GM18502 (cell line): ENCODE results near the gene PPP1R1C.
"Not testable (repeated sequence)": the region's sequence is repeated elsewhere in the genome, so short reads cannot be mapped to it uniquely, and the experiment has no call there.

ENCODE experiments used
- ATAC-seq: cut with Tn5 transposase; IDR thresholded peaks from one replicate; pipeline ENCODE4 v1.9.1; 2021; ENCODE audit warnings: mild to moderate bottlenecking; ENCODE audit not compliant: unreplicated experiment, poor library complexity

The PPP1R1C gene

DNA sequence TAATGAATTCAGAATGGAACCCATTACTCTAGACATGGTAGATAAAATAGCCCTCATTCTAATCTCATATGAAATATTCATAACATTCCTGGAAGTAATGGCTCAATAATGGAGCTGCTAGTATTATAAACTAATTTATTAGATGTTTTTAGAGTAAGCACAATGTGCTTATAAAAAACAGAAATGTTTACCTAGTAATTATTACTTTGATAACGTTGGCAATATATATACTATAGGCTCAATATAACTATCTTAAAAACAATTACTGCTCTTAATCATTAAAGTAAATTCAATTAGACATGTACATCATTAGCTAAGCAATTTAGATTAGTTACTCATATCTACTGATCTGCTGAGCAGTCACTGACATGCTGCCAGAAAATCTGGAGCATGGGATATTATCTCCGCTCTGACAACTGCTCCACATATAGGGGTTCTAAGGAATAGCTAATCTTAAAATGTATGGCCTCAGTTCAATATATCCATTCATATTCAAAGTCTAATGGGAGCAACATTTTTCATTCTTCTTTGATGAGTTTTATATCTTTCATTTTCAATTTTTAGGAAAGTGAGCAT is 19.4 kb downstream of the PPP1R1C start:
- no peak for ATAC-seq

DNA sequence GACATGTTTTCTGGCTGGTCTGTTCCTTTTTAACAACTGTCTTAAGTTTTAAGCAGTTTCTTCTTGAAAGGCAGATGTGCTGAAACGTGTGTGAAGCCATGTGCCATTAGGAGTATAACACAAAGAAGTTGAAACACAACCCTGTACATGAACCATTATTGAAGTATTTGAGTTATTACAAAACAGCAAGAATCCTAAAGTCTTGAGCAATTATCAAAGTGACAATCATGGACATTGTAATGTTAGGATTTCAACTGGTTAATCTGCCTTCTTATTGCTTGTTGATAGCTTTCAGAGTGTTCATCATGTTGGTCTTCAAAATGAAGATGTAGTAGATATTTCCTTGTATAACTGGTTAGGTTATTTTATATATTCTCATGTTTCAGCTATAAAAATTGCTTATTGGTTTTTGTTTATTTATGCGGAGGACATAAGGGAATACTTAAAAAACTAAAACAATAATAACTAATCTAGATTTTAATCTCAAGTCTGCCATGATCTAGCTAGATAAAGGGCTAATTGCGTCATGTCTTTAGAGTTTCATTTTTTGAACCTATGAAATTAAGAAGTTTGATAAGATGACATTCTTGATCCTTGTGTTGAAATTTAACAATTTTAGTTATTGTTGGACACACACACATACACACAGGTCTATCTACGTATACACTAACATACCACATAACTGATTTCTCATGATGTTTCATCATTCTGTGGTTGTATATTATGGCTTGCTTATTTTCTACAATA is 21.1 kb downstream of the PPP1R1C start:
- ATAC-seq, result no peak

DNA sequence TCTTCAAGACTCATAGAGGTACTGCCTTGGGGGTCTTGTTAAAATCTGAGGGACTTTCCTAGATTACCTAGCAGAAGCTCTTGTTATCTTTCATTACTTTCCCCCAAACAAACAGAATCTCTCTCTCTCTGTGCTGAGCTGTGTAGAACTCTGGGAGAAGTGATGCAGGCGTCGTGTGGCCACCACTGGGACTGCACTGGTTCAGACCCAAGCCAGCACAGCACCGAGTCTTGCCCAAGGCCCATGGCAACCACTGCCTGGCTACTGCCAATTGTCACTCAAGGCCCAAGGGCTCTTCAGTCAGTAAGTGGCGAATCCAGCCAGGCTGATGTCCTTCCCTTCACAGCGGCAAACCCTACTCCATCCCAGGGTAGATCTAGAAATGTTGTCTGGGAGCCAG is 28.6 kb downstream of the PPP1R1C start:
- no peak for ATAC-seq

DNA sequence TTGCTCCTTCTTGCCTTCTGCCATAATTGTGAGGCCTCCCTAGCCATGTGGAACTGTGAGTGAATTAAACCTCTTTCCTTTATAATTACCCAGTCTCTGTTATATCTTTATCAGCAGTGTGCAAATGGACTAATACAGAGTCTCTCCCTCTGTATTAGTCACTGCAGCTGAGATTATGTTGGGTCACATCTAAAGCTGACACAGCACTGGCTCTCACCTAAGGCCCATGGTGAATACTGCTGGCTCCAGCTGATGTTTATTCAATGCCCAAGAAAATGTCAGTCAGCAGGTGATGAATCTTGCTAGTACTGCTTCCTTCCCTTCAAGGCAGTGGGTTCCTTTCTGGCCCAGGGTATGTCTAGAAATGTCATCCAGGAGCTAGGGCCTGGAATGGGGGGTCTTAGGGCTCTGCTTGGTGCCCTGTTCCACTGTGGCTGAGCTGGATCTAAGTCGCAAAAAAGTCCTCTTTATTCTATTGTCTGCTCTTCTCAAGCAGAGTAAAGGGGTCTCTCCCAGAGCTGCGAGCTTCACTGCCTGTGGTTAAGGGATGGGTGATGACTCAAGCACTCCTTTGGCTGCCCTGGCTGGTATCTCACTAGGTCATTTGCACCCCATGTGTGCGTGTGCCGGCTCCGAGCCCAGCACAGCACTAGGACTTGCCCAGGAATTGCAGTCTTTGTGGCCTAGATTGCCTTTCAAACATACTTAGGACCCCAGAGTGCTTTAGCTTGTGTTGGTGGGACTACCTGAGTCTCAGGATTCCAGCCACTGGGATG is 29.9 kb downstream of the PPP1R1C start:
- no peak for ATAC-seq

GRCh38 chr2:182018218-182018617 is 32.6 kb downstream of the PPP1R1C start:
- ATAC-seq, result no peak

- no peak for ATAC-seq
Observed at GRCh38 chr2:182019731-182020130, 34.1 kb downstream of the PPP1R1C start.

DNA sequence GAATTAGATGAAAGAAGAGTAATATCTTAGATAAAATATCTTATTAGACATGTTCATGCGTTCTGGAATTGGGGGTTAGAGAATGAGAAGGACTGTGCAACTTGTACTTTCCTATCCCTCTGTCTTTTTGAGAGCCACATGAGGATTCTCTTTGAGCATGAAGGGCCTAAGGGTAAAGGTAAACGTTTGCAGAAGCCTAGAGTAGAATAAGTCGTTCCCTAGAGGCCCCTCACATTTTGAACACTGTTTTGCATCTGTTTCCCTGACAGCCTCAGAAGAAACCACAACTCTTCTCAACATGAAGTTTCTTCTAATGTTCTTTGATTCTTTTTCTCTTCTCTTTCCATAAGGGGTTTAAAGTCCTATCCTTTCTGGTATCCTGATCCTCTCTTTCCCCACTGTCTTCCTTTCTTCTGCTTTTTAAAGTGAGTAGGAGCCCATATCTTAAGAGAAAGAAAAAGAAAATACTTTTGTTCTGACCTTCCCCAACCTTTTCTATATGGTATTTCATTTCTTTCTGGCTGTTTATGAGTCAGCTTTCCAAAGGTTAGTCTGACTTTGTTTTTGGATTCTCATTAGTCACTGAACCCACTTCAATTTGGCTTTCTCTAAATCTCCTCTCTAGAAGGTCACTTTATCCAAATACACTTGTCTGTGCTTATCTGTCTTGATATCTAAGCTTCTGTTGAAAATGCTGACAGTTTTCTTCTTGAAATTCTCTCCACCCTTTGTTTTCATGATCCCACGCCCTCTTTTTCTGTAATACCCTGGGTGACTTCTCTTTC is 34.8 kb downstream of the PPP1R1C start:
- peak; percentile 82 for ATAC-seq

DNA sequence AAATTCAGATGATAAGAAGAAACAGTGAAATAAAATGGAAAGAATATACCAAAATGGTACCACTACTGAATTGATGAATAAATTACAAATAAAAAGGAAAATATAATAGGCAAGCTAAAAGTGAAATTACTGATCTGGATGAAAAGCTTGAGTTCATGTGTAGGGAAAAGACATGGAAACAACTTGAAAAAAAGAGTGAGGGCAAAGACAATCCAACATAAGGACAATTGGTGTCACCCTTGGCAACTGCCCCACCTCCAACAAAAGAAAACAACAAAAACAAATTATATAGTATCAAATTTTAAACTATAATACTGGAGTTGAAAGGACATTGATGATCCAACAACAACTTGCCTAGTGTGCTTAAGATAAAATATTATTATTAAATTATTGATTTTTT is 37.6 kb downstream of the PPP1R1C start:
- ATAC-seq, result no peak

DNA sequence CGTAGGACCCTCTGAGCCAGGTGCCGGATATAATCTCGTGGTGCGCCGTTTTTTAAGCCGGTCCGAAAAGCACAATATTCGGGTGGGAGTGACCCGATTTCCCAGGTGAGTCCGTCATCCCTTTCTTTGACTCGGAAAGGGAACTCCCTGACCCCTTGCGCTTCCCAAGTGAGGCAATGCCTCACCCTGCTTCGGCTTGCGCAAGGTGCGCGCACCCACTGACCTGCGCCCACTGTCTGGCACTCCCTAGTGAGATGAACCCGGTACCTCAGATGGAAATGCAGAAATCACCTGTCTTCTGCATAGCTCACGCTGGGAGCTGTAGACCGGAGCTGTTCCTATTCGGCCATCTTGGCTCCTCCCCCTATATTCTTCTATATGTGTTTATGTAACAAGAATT is 45.2 kb downstream of the PPP1R1C start:
- ATAC-seq, result not testable (repeated sequence)

DNA sequence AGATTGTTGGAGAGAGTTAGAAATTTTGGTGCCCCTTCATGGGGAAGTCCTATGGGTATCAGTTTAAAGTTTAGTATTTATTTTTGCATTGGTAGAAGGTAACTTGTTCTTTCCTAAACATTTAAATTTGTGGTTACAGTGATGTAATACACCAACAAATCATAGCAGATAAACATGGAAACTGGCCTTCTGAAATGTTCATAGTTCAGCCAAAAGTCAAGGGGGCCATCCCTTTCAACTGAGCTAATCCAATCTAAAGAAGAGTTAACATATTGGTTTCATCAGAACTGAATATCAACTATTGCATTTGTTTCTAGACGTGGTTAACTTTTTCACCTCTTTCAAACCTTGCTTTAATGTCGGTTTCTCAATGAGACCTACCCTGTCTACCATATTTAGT is 46.3 kb downstream of the PPP1R1C start:
- no peak for ATAC-seq

DNA sequence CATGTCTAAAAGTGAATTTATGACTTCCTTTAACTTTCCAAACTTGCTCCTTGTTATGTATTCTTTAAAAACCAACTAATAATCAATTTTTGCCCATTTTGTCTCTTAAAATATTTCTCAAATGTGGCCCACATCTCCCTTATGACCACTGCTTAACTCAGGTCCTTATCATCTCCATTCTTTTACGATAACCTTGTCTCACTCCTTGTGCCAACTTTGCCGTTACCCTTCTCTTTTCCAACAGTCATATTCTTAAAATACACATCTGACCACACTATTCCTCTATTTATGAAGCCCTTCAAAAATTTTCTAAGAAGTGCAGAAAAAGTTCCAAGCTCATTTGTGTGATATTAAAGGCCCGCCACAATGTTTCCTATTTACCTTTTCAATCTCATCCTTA is 47.8 kb downstream of the PPP1R1C start:
- no peak for ATAC-seq

DNA sequence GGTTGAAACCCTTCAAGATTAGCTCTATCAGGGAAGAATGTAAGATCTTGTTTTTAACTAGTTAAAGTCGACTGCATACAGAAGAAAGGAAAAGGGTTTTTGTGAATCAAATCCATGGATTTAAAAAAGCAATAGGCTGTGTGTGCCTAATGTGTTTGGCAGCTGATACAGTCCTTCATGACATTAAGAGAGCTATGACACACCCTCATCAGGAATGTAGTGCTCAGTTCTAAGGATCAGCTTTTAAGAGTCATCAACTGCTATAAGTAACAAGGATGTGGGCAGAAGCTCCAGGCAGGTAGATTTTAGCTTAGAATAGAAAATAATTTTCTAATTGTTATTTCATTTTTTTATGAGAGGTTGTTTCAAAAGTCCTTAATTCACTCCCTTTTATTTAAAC is 52.9 kb downstream of the PPP1R1C start:
- ATAC-seq, result no peak

- ATAC-seq, result no peak
Observed at GRCh38 chr2:182043021-182043420, 57.4 kb downstream of the PPP1R1C start.

- ATAC-seq, result no peak
Observed at GRCh38 chr2:182043861-182044260, 58.2 kb downstream of the PPP1R1C start.

- ATAC-seq, result no peak
Observed at GRCh38 chr2:182047544-182047943, 61.9 kb downstream of the PPP1R1C start.

DNA sequence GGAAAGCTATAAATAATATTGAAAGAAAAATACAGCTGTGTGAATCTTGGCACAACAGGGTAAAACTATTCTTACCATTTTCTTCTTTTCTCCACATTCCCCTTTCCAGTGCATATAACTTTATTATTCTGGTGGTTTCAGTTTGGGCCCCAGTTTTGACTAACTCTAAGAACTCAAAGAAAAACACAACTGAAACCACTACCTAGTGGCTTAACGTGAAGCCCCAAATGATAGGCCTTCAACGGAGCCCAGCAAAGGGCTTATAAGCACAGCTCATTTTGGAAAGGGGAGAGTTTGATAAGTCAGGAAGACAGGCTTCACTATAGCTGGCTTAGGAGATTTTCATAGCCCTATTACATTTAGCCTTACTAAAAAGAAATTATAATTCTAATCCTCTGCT is 62.4 kb downstream of the PPP1R1C start:
- peak; percentile 56 for ATAC-seq

DNA sequence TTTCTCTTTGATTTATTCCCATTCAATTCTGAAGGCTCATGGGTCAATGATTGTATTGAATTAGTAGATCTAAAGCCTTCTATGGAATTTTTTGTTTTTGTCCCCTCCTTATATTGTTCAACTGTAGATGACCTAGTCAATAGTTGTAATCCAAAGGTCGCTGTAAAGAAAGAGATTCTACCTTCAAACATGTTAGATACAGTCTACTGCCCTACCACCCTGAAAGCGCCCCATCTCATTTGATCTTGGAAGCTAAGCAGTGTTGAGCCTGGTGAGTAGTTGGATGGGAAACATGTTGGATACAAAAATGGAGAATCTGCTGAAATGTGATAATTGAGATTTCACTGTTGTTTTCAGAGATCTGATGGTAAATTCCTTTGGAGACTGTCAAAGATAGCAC is 63.0 kb downstream of the PPP1R1C start:
- no peak for ATAC-seq

DNA sequence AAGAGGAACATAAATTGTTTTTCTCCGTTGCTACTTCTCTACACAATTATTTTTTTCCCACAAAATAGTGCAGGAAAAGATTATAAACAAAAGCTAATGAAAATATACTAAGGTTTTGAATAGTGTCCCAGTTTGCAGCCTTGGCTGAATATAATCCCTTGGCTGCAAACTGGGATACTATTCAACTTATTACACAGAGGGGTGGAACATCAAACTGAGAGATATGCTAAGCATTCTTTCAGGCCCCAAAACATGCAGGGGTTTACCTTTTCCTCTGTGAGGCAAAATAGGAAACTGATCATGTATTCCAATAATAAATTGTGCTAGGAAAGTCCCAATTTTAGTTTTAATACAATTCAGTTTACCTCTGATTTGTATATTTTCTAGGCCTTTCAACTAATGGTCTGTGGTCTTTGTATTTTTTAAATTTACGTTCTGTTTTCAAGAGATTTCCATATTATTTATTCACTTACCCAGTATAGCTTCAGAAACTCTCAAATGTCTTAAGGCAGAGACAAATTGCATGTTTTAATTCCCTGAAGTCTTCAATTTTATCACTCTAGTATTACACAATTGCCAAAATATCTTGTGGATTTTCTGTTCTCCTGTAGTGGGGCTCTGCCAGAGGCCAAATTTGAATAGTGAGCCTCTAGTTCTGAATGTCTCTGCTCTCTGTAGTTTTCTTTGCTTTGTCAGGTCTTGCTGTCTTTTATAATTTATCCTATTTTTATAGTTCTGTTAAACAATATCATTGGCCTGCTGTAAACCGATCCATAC is 63.9 kb downstream of the PPP1R1C start:
- no peak for ATAC-seq

DNA sequence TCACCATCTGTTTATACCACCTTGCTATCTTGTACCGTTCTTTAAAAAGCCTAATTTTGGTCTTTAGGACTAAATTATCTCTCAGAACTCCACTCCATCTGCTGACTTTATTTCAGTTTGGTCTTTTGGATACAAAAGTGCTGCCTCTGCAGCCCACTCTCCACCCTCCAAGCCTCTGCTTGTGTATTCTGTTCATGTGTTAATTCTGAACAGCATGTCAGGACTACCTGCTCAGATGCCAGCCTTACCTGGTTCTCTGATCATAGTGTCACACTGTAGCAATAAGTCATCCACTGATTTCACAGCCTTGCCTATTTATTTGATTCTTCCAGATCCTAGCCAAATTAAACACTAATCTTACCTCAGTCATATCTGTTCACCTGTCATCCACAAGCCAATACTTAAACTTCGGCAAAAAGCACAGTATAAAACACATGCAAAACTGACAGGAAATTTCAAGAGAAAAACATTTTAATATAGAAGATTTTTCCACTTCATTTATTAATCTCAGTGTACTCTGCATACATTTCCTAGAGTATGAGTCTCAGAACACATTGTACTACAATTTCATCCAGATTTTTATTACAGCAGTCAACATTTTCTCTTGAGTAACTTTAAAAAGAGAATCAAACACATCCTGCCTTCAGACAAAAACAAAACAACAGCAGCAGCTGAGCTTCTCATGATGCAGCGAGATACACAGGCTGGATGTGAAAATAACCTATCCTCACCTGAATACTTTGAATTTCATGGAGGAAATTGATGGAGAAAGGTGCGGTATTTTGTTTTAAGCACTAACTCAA is 64.9 kb downstream of the PPP1R1C start:
- ATAC-seq, result no peak
